ENCODE data around the gene FAAH. TPM values are rescaled to one million over a fixed set of nuclear protein-coding genes. Genes with fewer than 3 reads are reported as not detected.

Gene FAAH
- total RNA-seq, 5 donors from 2014 or later (not counting 1 experiment from before 2014, with no cell fraction given): 5.9 to 10.4 (median 9.5) TPM

DNA sequence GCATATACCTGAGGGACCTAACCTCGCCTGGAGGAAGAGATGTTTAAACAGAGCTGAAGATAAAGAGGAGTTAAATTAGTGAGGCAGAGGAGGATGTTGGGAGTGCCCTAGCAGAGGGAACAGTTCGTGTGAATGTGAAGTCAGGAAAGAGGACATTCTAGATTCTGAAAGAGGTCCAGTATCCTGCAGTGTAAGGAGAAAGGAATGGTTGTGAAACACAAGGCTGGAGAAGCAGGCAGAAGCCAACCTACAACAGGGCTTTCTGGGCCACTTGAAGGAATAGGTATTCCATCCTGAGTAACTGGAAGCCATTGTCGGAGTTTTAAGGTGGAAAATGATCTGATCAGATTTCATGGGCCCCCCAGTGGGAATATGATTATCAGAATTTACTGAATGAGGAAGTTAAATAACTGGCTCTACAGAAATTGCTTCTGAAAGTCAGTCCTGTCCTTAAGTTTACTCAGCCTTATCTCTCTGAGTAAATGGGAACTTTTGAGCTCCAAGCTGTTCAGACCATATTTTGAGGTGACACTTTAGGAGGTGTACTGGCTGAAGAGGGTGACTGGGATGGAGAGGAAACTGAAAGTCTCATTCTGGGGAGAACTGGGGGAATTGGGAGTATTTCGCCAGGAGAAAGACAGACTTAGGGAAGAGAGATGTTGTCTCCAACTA, 24.4 kb upstream of the FAAH start:
- no peaks in the 10 kb centered on the region for H3K4me1 Mint-ChIP-seq
- H3K4me3 Mint-ChIP-seq: no peak overlapping the region
- POLR2A ChIA-PET: no interaction called here
- no peaks in the 10 kb centered on the region for H3K27me3 Mint-ChIP-seq
- Histone ChIP-seq H3K36me3 (ENCODE audit: control insufficient read depth in 2 of 2, extremely low read depth in 1 of 2, insufficient read depth in 1 of 2, low read length in 1 of 2) (peaks cover 0 to 27% of the 10 kb centered on the region in 2 donors), H3K4me1 (ENCODE audit: control insufficient read depth in 1 of 2, extremely low read depth in 1 of 2, insufficient read depth in 2 of 2, low read length in 2 of 2) (no peaks in the 10 kb centered on the region), H3K4me3 (ENCODE audit: control insufficient read depth in 1 of 2, extremely low read depth in 1 of 2, low read length in 1 of 2) (no peak overlapping the region), H3K9me3 (no peaks in the 10 kb centered on the region), H3K27ac (ENCODE audit: low read length) (no peak overlapping the region), H3K27me3 (replicated peaks in 1 of 2; ENCODE audit: control insufficient read depth in 2 of 2, extremely low read depth in 1 of 2, insufficient read depth in 2 of 2, low read length in 1 of 2) (no peaks in the 10 kb centered on the region)
- WGBS (ENCODE audit: insufficient coverage): 80% methylated on average over 2 of the region's 4 CpGs
- ATAC-seq (replicated peaks in 1 of 4) (no peak), DNase-seq (no peak)
- H3K36me3 Mint-ChIP-seq: peaks cover 33% of the 10 kb centered on the region
- CTCF ChIA-PET: no interaction called here
- H3K9me3 Mint-ChIP-seq: no peaks in the 10 kb centered on the region
- no peak overlapping the region for H3K27ac Mint-ChIP-seq

DNA sequence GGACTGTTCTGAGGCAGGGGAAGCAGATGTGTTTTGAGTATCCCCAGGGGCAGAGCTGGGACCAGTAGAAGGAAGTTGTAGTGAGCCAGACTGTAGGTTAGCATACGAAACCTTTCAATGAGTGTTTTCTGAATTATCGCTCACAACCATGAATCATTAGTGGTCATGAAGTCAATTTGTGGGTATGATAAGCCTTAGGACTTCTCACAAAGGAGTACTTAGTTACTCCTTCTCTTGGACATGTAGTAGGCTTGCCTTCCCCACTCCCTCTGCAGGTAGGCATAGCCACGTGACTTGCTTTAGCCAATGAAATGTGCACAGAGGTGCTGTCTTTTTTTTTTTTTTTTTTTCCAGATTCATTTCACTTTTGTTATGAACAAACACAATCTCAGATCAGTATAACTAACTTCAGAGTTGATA, 23.9 kb upstream of the FAAH start:
- no peaks in the 10 kb centered on the region for H3K9me3 Mint-ChIP-seq
- ATAC-seq (replicated peaks in 1 of 4): no peak
- ChIA-PET POLR2A (no interaction called here), CTCF (no interaction called here)
- no peaks in the 10 kb centered on the region for H3K27me3 Mint-ChIP-seq
- 75% methylated on average over 1 of the region's 3 CpGs for WGBS (ENCODE audit: insufficient coverage)
- H3K27ac ChIP-seq (ENCODE audit: low read length): no peak overlapping the region
- H3K4me3 ChIP-seq (ENCODE audit: control insufficient read depth in 1 of 2, extremely low read depth in 1 of 2, low read length in 1 of 2): no peak overlapping the region
- no peak overlapping the region for H3K27ac Mint-ChIP-seq
- H3K36me3 Mint-ChIP-seq: peaks cover 29% of the 10 kb centered on the region
- H3K27me3 ChIP-seq (replicated peaks in 1 of 2; ENCODE audit: control insufficient read depth in 2 of 2, extremely low read depth in 1 of 2, insufficient read depth in 2 of 2, low read length in 1 of 2): no peaks in the 10 kb centered on the region
- H3K9me3 ChIP-seq: no peaks in the 10 kb centered on the region
- no peak for DNase-seq
- H3K4me1 ChIP-seq (ENCODE audit: control insufficient read depth in 1 of 2, extremely low read depth in 1 of 2, insufficient read depth in 2 of 2, low read length in 2 of 2): no peaks in the 10 kb centered on the region
- no peaks in the 10 kb centered on the region for H3K4me1 Mint-ChIP-seq
- H3K36me3 ChIP-seq (ENCODE audit: control insufficient read depth in 2 of 2, extremely low read depth in 1 of 2, insufficient read depth in 1 of 2, low read length in 1 of 2): peaks cover 0 to 22% of the 10 kb centered on the region in 2 donors
- no peak overlapping the region for H3K4me3 Mint-ChIP-seq

DNA sequence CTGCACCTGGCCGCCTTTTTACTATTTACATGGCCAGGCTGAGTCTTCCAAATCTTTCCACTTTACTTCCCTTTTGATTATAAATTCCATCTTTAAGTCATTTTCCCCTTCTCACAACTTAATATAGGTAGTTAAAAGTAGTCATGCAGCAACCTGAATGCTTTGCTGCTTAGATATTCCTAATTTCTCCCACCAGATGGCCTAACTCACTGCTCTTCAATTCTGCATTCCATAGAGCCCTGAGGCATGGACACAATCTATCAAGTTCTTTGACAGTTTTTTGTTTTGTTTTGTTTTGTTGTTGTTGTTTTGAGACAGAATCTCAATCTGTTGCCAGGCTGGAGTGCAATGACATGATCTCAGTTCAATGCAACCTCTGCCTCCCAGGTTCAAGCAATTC, 21.7 kb upstream of the FAAH start:
- H3K27me3 ChIP-seq (replicated peaks in 1 of 2; ENCODE audit: control insufficient read depth in 2 of 2, extremely low read depth in 1 of 2, insufficient read depth in 2 of 2, low read length in 1 of 2): no peaks in the 10 kb centered on the region
- Mint-ChIP-seq H3K4me1 (no peaks in the 10 kb centered on the region), H3K4me3 (no peak overlapping the region), H3K27ac (no peak overlapping the region), H3K36me3 (peaks cover 23% of the 10 kb centered on the region), H3K9me3 (no peaks in the 10 kb centered on the region), H3K27me3 (no peaks in the 10 kb centered on the region)
- H3K27ac ChIP-seq (ENCODE audit: low read length): no peak overlapping the region
- H3K36me3 ChIP-seq (ENCODE audit: control insufficient read depth in 2 of 2, extremely low read depth in 1 of 2, insufficient read depth in 1 of 2, low read length in 1 of 2): peaks cover 0 to 13% of the 10 kb centered on the region in 2 donors
- H3K4me3 ChIP-seq (ENCODE audit: control insufficient read depth in 1 of 2, extremely low read depth in 1 of 2, low read length in 1 of 2): no peak overlapping the region
- no peaks in the 10 kb centered on the region for H3K9me3 ChIP-seq
- no peak for DNase-seq
- ChIA-PET POLR2A (no interaction called here), CTCF (no interaction called here)
- no peaks in the 10 kb centered on the region for H3K4me1 ChIP-seq (ENCODE audit: control insufficient read depth in 1 of 2, extremely low read depth in 1 of 2, insufficient read depth in 2 of 2, low read length in 2 of 2)
- 100% methylated on average over 1 of the region's 1 CpG for WGBS (ENCODE audit: insufficient coverage)
- no peak for ATAC-seq (replicated peaks in 1 of 4)

DNA sequence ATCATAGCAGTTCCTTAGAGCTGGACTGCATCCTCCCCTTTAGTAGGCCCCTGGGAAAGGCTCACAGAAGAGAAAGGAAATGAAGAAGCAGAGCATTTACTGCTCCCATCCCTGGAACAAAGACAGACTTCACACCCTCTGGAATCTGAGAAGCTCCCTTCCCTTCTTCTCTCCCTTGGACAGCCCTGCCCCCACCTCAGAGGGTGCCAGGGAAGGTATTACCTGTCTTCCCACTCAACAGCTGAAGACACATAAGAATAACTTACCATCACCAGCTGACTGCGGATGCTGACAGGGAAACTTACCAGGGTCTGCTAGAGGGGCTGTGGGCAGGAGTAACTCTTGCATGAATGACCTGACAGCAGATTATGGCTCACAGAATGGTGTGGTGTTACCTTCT, 14.1 kb upstream of the FAAH start:
- no peaks in the 10 kb centered on the region for H3K4me1 ChIP-seq (ENCODE audit: control insufficient read depth in 1 of 2, extremely low read depth in 1 of 2, insufficient read depth in 2 of 2, low read length in 2 of 2)
- no peak overlapping the region for H3K4me3 Mint-ChIP-seq
- no peaks in the 10 kb centered on the region for H3K9me3 ChIP-seq
- H3K27ac Mint-ChIP-seq: no peak overlapping the region
- no CpG with 5 or more reads among the region's 1 CpG for WGBS (ENCODE audit: insufficient coverage)
- H3K27me3 Mint-ChIP-seq: no peaks in the 10 kb centered on the region
- H3K27ac ChIP-seq (ENCODE audit: low read length): no peak overlapping the region
- H3K4me1 Mint-ChIP-seq: no peaks in the 10 kb centered on the region
- H3K4me3 ChIP-seq (ENCODE audit: control insufficient read depth in 1 of 2, extremely low read depth in 1 of 2, low read length in 1 of 2): no peak overlapping the region
- H3K36me3 Mint-ChIP-seq: peaks cover 15% of the 10 kb centered on the region
- POLR2A ChIA-PET: no interaction called here
- peaks cover 0 to 7% (median 6%) of the 10 kb centered on the region in 3 donors for H3K9me3 Mint-ChIP-seq
- DNase-seq: no peak
- H3K36me3 ChIP-seq (ENCODE audit: control insufficient read depth in 2 of 2, extremely low read depth in 1 of 2, insufficient read depth in 1 of 2, low read length in 1 of 2): no peaks in the 10 kb centered on the region
- no peaks in the 10 kb centered on the region for H3K27me3 ChIP-seq (replicated peaks in 1 of 2; ENCODE audit: control insufficient read depth in 2 of 2, extremely low read depth in 1 of 2, insufficient read depth in 2 of 2, low read length in 1 of 2)
- no peak for ATAC-seq (replicated peaks in 1 of 4)
- CTCF ChIA-PET: no interaction called here

DNA sequence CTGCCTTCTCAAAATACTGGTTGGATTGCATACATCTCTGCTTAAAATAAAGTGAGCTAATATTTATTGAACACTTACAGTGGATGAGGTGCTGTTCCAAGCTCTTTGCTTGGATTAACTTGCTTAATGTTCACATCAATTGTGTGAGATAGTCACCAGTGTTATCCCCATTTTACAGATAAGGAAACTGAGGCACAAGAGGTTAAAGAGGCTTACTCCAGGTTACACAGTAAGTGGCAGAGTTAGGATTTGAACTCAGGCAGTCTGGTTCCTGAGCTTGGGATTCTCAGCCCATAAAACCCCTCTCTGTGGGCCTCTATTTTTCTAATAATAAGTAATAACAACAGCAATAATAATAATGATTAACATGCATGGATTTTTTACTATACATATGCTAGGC, 13.6 kb upstream of the FAAH start:
- Histone ChIP-seq H3K27ac (ENCODE audit: low read length) (no peak overlapping the region), H3K4me3 (ENCODE audit: control insufficient read depth in 1 of 2, extremely low read depth in 1 of 2, low read length in 1 of 2) (no peak overlapping the region), H3K4me1 (ENCODE audit: control insufficient read depth in 1 of 2, extremely low read depth in 1 of 2, insufficient read depth in 2 of 2, low read length in 2 of 2) (no peaks in the 10 kb centered on the region), H3K36me3 (ENCODE audit: control insufficient read depth in 2 of 2, extremely low read depth in 1 of 2, insufficient read depth in 1 of 2, low read length in 1 of 2) (no peaks in the 10 kb centered on the region), H3K27me3 (replicated peaks in 1 of 2; ENCODE audit: control insufficient read depth in 2 of 2, extremely low read depth in 1 of 2, insufficient read depth in 2 of 2, low read length in 1 of 2) (no peaks in the 10 kb centered on the region), H3K9me3 (no peaks in the 10 kb centered on the region)
- no peak for DNase-seq
- ChIA-PET POLR2A (no interaction called here), CTCF (no interaction called here)
- Mint-ChIP-seq H3K4me1 (no peaks in the 10 kb centered on the region), H3K9me3 (peaks cover 0 to 7% (median 6%) of the 10 kb centered on the region in 3 donors), H3K27me3 (no peaks in the 10 kb centered on the region), H3K4me3 (no peak overlapping the region), H3K27ac (no peak overlapping the region), H3K36me3 (peaks cover 17% of the 10 kb centered on the region)
- no peak for ATAC-seq (replicated peaks in 1 of 4)

DNA sequence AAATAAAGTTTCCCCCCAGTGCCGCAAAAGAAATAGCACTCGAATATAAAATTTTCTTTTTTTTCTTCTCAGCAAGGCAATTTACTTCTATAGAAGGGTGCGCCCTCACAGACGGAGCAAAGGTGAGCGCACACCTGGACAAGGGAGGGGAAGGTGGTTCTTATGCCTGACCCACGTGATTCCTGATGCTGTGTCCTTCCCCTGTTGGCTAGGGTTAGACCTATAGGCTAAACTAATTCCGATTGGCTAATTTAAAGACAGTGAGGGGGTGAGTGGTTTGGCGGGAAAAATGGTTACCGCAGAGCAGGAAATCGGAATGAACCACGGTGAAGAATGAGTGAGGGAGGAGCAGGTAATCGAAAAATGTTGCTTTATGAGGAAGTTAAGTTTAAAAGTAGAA, 607 bp upstream of the FAAH start:
- no peak overlapping the region for H3K27ac ChIP-seq (ENCODE audit: low read length)
- Mint-ChIP-seq H3K9me3 (peaks cover 0 to 7% (median 6%) of the 10 kb centered on the region in 3 donors), H3K4me1 (peaks cover 7 to 14% (median 13%) of the 10 kb centered on the region in 3 donors), H3K4me3 (peak overlapping the region; percentile 64 to 77 (median 71)), H3K36me3 (peaks cover 27% of the 10 kb centered on the region), H3K27me3 (peaks cover 23 to 32% of the 10 kb centered on the region in 2 donors), H3K27ac (no peak overlapping the region)
- peaks cover 0 to 11% of the 10 kb centered on the region in 2 experiments for H3K4me1 ChIP-seq (ENCODE audit: control insufficient read depth in 1 of 2, extremely low read depth in 1 of 2, insufficient read depth in 2 of 2, low read length in 2 of 2)
- no peaks in the 10 kb centered on the region for H3K36me3 ChIP-seq (ENCODE audit: control insufficient read depth in 2 of 2, extremely low read depth in 1 of 2, insufficient read depth in 1 of 2, low read length in 1 of 2)
- ChIA-PET POLR2A (no interaction called here), CTCF (no interaction called here)
- no peak overlapping the region for H3K4me3 ChIP-seq (ENCODE audit: control insufficient read depth in 1 of 2, extremely low read depth in 1 of 2, low read length in 1 of 2)
- H3K27me3 ChIP-seq (replicated peaks in 1 of 2; ENCODE audit: control insufficient read depth in 2 of 2, extremely low read depth in 1 of 2, insufficient read depth in 2 of 2, low read length in 1 of 2): peaks cover 0 to 36% of the 10 kb centered on the region in 2 experiments
- H3K9me3 ChIP-seq: no peaks in the 10 kb centered on the region
- 93% methylated on average over 5 of the region's 12 CpGs for WGBS (ENCODE audit: insufficient coverage)
- DNase-seq (no peak), ATAC-seq (replicated peaks in 1 of 4) (no peak)
